SJSA1 (cell line): ENCODE data around the gene FOXS1. TPM values are rescaled to one million over a fixed set of nuclear protein-coding genes. Genes with fewer than 3 reads are reported as not detected.

Source experiments
- DNase-seq, 2 experiments: peaks; one replicate each; pipeline ENCODE4 v3.0.0-alpha.2; 2015 to 2020; ENCODE audit warnings: low spot score in 2 of 2, low read depth in 1 of 2
- H3K27ac ChIP-seq: fragments of 250-450 bp; sonication (Bioruptor Pico); 2 replicates; pipeline ENCODE4 v1.5.1; 2020; ENCODE audit warnings: mild to moderate bottlenecking, moderate library complexity
- H3K27me3 ChIP-seq: fragments of 250-450 bp; sonication (Bioruptor Pico); replicated peaks from 2 replicates; pipeline ENCODE4 v1.5.1; 2020; ENCODE audit warnings: mild to moderate bottlenecking, moderate library complexity
- H3K36me3 ChIP-seq: fragments of 250-450 bp; sonication (Bioruptor Pico); 2 replicates; pipeline ENCODE4 v1.5.1; 2020; ENCODE audit warnings: mild to moderate bottlenecking
- H3K4me1 ChIP-seq: fragments of 250-450 bp; sonication (Bioruptor Pico); replicated peaks from 2 replicates; pipeline ENCODE4 v1.6.1; 2021; ENCODE audit warnings: mild to moderate bottlenecking
- H3K4me3 ChIP-seq: fragments of 250-450 bp; sonication (Bioruptor Pico); 2 replicates; pipeline ENCODE4 v1.5.1; 2020; ENCODE audit warnings: mild to moderate bottlenecking
- H3K9me3 ChIP-seq: fragments of 250-450 bp; sonication (Bioruptor Pico); replicated peaks from 2 replicates; pipeline ENCODE4 v1.5.1; 2020; ENCODE audit warnings: mild to moderate bottlenecking
- total RNA-seq: library from RNA; depleted of rRNA; stranded (reverse); fragments of >200 nt; shearing (Covaris generic); gene quantifications from 2 replicates; pipeline ENCODE4 v1.2.3, GENCODE V29; 2014; rRNA removed

Gene FOXS1
- 0.25 and 1.5 TPM in 2 replicates for total RNA-seq

DNA sequence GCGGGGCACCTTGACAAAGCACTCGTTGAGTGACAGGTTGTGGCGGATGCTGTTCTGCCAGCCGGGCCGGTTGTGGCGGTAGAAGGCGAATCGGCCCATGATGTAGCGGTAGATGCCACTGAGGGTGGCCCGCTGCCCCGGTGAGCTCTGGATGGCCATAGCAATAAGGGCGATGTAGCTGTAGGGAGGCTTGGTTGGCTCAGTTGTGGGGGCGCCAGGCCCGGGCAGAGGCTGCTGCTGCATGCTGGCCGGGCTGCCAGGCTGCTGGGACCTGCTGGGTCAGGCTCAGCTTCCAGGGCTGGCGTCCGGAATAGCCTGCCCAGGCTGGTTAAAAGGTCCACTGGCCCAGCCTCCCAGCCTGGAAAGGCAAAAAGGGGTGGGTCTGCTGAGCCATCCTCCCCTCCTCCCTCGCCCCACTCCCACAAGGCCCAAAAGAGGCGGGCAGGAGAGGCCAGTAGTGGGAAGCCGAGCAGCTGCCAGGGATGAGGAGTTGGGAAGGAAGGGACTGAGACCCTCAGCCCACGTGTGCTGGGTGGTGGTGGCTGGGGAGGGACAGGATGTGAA lies at the start of gene FOXS1:
Gene FOXS1, minus strand, starts transcription at position 305 of the 564 bp plus-strand sequence. Its CDS starts 62 bp downstream, at position 243.
- no peaks in the 10 kb centered on the region; the same call in 1 of the 2 replicates for H3K36me3 ChIP-seq
- H3K27ac ChIP-seq = no peak within 1 kb of the TSS
- H3K4me1 ChIP-seq = peaks cover 62% of the 10 kb centered on the region
- peak within 1 kb of the TSS; percentile 17 for H3K4me3 ChIP-seq
- H3K9me3 ChIP-seq = no peaks in the 10 kb centered on the region
- no peaks in the 10 kb centered on the region for H3K27me3 ChIP-seq
- peak; percentile 47 to 61 for DNase-seq

DNA sequence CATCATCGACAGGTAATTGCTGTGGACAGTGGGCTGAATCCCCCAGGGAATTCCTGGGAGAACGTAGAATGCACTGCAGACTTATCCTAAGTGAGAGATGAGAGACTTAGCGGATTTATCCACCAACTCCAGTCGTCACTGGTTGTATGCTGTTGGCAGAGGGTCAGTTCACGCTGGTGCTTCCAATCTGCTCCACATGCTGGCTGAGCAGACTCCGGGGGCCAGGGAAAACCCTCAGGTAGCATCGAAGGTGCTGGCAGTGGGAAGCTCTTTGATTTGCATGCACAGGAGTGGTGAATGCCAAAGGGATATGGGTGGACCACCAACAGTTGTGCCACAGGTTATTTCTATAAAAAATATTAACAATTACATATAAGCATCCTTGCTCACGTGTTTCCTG lies 45.2 kb upstream of the FOXS1 start:
- no peak overlapping the region for H3K27ac ChIP-seq
- H3K27me3 ChIP-seq = 0 out of 2 replicates have a peak, but pooled peaks cover 2% of the 10 kb centered on the region
- H3K4me3 ChIP-seq = no peak overlapping the region
- no peaks in the 10 kb centered on the region for H3K9me3 ChIP-seq
- DNase-seq = peak in 1 of 2 experiments; percentile 36
- H3K4me1 ChIP-seq = no peaks in the 10 kb centered on the region
- H3K36me3 ChIP-seq = no peaks in the 10 kb centered on the region

DNA sequence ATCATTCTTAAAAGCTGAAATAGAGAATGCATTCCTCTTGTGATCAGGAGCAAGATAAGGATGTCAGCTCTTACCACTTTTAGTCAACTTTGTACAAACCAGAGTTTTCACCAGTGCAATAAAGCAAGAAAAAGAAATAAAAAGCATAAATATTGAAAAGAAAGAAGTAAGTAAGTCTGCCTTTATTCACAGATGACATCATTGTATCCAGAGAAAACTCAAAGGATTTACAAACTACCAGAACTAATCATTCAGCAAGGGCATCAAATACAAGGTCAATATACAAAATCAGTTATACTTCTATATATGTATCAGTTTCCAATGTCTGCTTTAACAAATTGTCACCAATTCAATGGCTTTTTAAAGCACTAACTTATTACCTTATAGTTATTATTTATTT lies 38.4 kb upstream of the FOXS1 start:
- no peaks in the 10 kb centered on the region for H3K36me3 ChIP-seq
- no peaks in the 10 kb centered on the region for H3K9me3 ChIP-seq
- no peak for DNase-seq
- peaks cover 8% of the 10 kb centered on the region; the same call in 1 of the 2 replicates for H3K4me1 ChIP-seq
- no peak overlapping the region for H3K27ac ChIP-seq
- no peaks in the 10 kb centered on the region for H3K27me3 ChIP-seq
- no peak overlapping the region for H3K4me3 ChIP-seq

- Histone ChIP-seq H3K4me1 (peaks cover 8% of the 10 kb centered on the region; the same call in 1 of the 2 replicates), H3K36me3 (no peaks in the 10 kb centered on the region)
Measured at GRCh38 chr20:31881945-31882344, 36.5 kb upstream of the FOXS1 start.

GRCh38 chr20:31879143-31879987 lies 34.0 kb upstream of the FOXS1 start:
- Histone ChIP-seq H3K36me3 (no peaks in the 10 kb centered on the region), H3K4me1 (peaks cover 8% of the 10 kb centered on the region; the same call in 1 of the 2 replicates), H3K27me3 (no peaks in the 10 kb centered on the region), H3K27ac (peak overlapping the region; percentile 80), H3K9me3 (no peaks in the 10 kb centered on the region), H3K4me3 (peak overlapping the region; percentile 43)
- DNase-seq = peak; percentile 92 to 95

More at GRCh38 chr20:31881945-31882344, 36.5 kb upstream of the FOXS1 start:
- Histone ChIP-seq H3K27ac (no peak overlapping the region), H3K27me3 (no peaks in the 10 kb centered on the region), H3K4me3 (no peak overlapping the region), H3K9me3 (no peaks in the 10 kb centered on the region)
- DNase-seq = no peak

- no peak overlapping the region for H3K4me3 ChIP-seq
- H3K9me3 ChIP-seq = no peaks in the 10 kb centered on the region
- no peak for DNase-seq
- no peaks in the 10 kb centered on the region for H3K27me3 ChIP-seq
- H3K36me3 ChIP-seq = no peaks in the 10 kb centered on the region
- no peak overlapping the region for H3K27ac ChIP-seq
- peaks cover 8% of the 10 kb centered on the region; the same call in 1 of the 2 replicates for H3K4me1 ChIP-seq
Measured at GRCh38 chr20:31877684-31878083, 32.3 kb upstream of the FOXS1 start.

- Histone ChIP-seq H3K4me1 (peaks cover 10% of the 10 kb centered on the region), H3K4me3 (no peak overlapping the region), H3K9me3 (no peaks in the 10 kb centered on the region), H3K36me3 (no peaks in the 10 kb centered on the region), H3K27ac (no peak overlapping the region), H3K27me3 (peaks cover 13% of the 10 kb centered on the region)
- DNase-seq = no peak
Measured at GRCh38 chr20:31875671-31876070, 30.3 kb upstream of the FOXS1 start.

DNA sequence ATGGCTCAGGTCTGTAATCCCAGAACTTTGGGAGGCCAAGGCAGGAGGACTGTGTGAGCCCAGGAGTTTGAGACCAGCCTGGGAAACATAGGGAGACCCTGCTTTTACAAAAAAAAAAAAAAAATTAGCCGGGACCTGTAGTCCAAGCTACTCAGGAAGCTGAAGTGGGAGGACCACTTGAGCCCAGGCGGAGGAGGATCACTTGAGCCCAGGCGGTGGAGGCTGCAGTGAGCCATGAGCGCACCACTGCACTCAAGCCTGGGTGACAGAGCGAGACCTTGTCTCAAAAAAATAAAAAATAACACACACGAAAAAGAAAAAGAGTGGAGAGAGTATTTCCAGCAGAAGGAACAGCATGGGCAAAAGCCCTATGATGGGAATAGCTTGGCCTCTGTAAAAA lies 27.0 kb upstream of the FOXS1 start:
- no peaks in the 10 kb centered on the region for H3K9me3 ChIP-seq
- H3K4me1 ChIP-seq = peaks cover 15% of the 10 kb centered on the region
- no peaks in the 10 kb centered on the region for H3K36me3 ChIP-seq
- H3K27ac ChIP-seq = no peak overlapping the region
- DNase-seq = peak in 1 of 2 experiments; percentile 5
- no peak overlapping the region for H3K4me3 ChIP-seq
- peaks cover 32% of the 10 kb centered on the region for H3K27me3 ChIP-seq

- H3K36me3 ChIP-seq = no peaks in the 10 kb centered on the region
- peaks cover 32% of the 10 kb centered on the region for H3K27me3 ChIP-seq
- peak in 1 of 2 experiments; percentile 8 for DNase-seq
- H3K4me1 ChIP-seq = peaks cover 15% of the 10 kb centered on the region
- no peak overlapping the region for H3K27ac ChIP-seq
- H3K4me3 ChIP-seq = no peak overlapping the region
- no peaks in the 10 kb centered on the region for H3K9me3 ChIP-seq
Measured at GRCh38 chr20:31871618-31871954, 26.2 kb upstream of the FOXS1 start.

DNA sequence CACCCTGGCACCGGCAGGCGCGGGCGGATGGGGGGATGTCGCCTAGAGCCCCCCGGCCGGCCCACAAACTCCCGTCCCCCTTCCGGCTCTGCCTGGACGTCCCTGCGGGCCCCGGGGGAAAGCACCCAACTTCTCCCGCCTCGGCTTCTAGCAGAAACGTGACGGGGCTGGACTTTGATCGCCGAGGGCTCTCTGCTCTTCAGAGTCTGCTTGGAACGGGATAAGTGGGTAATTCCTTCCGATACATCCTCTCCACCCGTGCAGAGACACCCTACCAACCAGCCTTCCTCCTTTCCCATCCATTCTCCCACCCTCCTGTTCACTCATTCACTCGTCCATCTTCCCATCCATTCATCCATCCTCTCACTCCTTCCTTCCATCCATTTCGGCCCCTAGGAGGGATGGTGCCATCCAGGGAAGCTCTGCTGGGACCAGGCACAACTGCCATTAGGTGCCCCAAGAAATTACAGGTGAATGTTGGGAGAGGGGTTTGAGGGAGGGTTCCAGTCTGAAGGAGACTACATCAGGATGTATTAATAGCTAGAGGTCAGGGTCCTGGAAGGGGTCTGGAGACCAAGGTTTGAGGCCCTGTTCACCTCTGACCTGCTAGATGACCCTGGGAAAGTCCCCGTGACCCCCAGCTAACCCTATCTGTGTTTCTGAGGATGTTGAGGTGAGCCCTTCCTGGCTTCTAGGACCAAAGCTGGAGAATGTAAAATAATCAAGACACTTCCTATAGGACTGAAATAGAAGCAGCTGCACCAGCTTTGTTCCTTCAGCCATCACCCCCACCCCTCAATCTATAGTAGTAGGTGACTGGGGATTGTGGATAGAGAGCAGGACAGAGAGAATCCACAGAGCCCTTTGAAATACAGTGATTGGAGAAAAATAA lies 25.6 kb upstream of the FOXS1 start:
- Histone ChIP-seq H3K4me1 (peaks cover 15% of the 10 kb centered on the region), H3K27ac (no peak overlapping the region), H3K36me3 (no peaks in the 10 kb centered on the region), H3K27me3 (peaks cover 32% of the 10 kb centered on the region), H3K4me3 (peak overlapping the region; percentile 54), H3K9me3 (no peaks in the 10 kb centered on the region)
- peak in 1 of 2 experiments; percentile 16 for DNase-seq

DNA sequence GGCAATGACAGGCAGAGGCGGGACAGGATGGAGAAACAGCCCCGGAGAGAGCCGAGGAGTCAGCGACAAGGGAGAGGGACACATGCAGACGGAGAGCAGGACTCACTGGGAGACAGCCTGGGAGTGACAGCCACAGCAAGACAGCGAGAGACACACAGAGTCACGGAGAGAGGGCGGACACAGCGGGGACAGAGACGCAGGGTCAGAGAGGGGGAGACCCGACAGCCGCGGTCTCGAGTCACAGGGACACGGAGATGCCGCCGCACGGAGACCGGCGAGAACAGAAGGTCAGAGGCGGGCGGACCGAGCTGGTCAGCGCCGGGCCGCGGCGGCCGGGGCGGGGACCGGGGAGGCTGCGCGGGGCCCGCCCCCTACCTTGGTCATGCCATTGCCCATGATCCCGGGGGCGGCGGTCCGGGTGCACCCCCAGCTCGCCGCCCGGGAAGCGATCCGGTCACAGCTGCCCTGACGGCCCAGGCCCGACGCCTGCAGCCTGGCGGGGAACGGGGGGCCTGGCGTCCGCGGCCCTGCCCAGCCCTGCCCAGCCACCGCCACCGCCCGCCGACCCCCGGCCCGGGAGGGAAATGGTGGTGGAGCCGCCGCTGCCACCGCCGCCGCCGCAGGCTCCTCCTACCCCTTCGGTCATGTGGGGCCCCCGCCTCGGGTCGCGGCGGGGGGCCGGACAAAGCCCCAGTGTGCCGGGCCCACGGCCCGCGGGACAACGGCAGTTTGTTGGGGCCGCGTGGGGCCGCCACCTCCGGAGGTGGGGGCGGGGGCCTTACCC lies 24.7 kb upstream of the FOXS1 start, which contains the start of the genes DUSP15 and TTLL9:
Gene DUSP15, minus strand, starts transcription at position 586 of the 784 bp plus-strand sequence. Its CDS starts 190 bp downstream, at position 396.
Gene TTLL9, plus strand, starts transcription at position 693 of the 784 bp plus-strand sequence. CDS start 493 bp downstream, outside the sequence.
- DNase-seq = peak; percentile 36 to 47
- H3K36me3 ChIP-seq = no peaks in the 10 kb centered on the region
- peaks cover 15% of the 10 kb centered on the region for H3K4me1 ChIP-seq
- H3K4me3 ChIP-seq = peak within 1 kb of the TSS; percentile 54
- H3K9me3 ChIP-seq = no peaks in the 10 kb centered on the region
- peaks cover 32% of the 10 kb centered on the region for H3K27me3 ChIP-seq
- no peak within 1 kb of the TSS for H3K27ac ChIP-seq

- H3K9me3 ChIP-seq = no peaks in the 10 kb centered on the region
- no peaks in the 10 kb centered on the region for H3K36me3 ChIP-seq
- H3K4me3 ChIP-seq = peak overlapping the region; percentile 54
- peaks cover 32% of the 10 kb centered on the region for H3K27me3 ChIP-seq
- H3K4me1 ChIP-seq = peaks cover 15% of the 10 kb centered on the region
- H3K27ac ChIP-seq = no peak overlapping the region
- no peak for DNase-seq
Measured at GRCh38 chr20:31869673-31869941, 24.2 kb upstream of the FOXS1 start.
